ACC112 (cell line): ENCODE results near the gene FGB.
A peak's percentile ranks its signal among the peaks of the same experiment; 100 is the strongest.

Source experiments
- H2AFZ ChIP-seq: fragments of 200-600 bp; sonication (generic); one replicate; pipeline ENCODE4 v1.6.0; 2017; ENCODE audit warnings: antibody characterized with exemption, low read length; ENCODE audit not compliant: unreplicated experiment
- H3K27ac ChIP-seq: fragments of 200-600 bp; sonication (generic); 2 replicates; pipeline ENCODE4 v1.5.1; 2014; ENCODE audit warnings: low read depth, mild to moderate bottlenecking, antibody characterized with exemption, low read length, moderate library complexity
- H3K27me3 ChIP-seq: fragments of 200-600 bp; sonication (generic); 2 replicates; pipeline ENCODE4 v1.6.1; 2014; ENCODE audit warnings: mild to moderate bottlenecking, antibody characterized with exemption, low read length, moderate library complexity, mixed read lengths; ENCODE audit not compliant: insufficient read depth
- H3K36me3 ChIP-seq: fragments of 200-600 bp; sonication (generic); 2 replicates; pipeline ENCODE4 v1.6.1; 2016; ENCODE audit warnings: mild to moderate bottlenecking, antibody characterized with exemption, low read length, moderate library complexity, mixed read lengths; ENCODE audit not compliant: insufficient read depth
- H3K4me1 ChIP-seq: fragments of 200-600 bp; sonication (generic); one replicate; pipeline ENCODE4 v1.6.1; 2016; ENCODE audit warnings: low read length, mixed read lengths; ENCODE audit not compliant: insufficient read depth, unreplicated experiment, control insufficient read depth
- H3K4me3 ChIP-seq: fragments of 200-600 bp; sonication (generic); 2 replicates; pipeline ENCODE4 v1.5.1; 2014; ENCODE audit warnings: mild to moderate bottlenecking, low read depth, low read length
- H3K79me2 ChIP-seq: fragments of 200-600 bp; sonication (generic); one replicate; pipeline ENCODE4 v1.6.0; 2016; ENCODE audit warnings: low read length; ENCODE audit not compliant: control insufficient read depth, unreplicated experiment, insufficient read depth

Gene FGB

DNA sequence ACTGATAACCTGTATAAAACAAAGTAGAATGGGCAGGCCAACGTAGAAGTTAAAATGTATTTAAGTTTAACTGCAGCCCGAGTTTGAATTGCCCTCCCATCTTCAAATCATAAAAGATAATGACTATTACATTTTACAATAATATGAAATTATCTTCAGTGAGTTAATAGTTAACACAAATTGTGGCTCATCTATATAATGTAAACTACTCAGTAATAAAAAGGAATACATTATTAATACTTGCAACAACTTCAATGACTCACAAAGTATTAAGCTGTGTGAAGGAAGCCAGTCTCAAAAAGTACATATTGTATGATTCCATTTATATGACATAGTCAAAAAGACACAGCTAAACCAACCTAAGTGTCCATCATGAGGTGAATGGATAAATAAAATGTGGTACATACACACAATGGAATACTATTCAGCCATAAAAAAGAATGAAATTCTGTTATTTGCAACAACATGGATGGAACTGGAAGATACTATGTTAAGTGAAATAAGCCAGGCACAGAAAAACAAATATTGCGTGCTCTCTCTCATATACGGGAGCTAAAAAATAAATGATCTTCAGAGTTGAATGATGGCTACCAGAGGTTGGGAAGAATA lies 20.4 kb upstream of the FGB start:
- Histone ChIP-seq H3K36me3 (peaks cover 76% of the 10 kb centered on the region), H2AFZ (no peak overlapping the region), H3K4me3 (no peak overlapping the region), H3K27ac (no peak overlapping the region), H3K27me3 (no peaks in the 10 kb centered on the region), H3K4me1 (no peaks in the 10 kb centered on the region), H3K79me2 (peaks cover 10% of the 10 kb centered on the region)

GRCh38 chr4:154545689-154546088 lies 17.1 kb upstream of the FGB start:
- no peak overlapping the region for H2AFZ ChIP-seq
- peaks cover 53% of the 10 kb centered on the region for H3K36me3 ChIP-seq
- H3K27me3 ChIP-seq, result no peaks in the 10 kb centered on the region
- H3K4me1 ChIP-seq, result peaks cover 11% of the 10 kb centered on the region
- H3K79me2 ChIP-seq, result peaks cover 35% of the 10 kb centered on the region
- no peak overlapping the region for H3K27ac ChIP-seq
- no peak overlapping the region for H3K4me3 ChIP-seq

DNA sequence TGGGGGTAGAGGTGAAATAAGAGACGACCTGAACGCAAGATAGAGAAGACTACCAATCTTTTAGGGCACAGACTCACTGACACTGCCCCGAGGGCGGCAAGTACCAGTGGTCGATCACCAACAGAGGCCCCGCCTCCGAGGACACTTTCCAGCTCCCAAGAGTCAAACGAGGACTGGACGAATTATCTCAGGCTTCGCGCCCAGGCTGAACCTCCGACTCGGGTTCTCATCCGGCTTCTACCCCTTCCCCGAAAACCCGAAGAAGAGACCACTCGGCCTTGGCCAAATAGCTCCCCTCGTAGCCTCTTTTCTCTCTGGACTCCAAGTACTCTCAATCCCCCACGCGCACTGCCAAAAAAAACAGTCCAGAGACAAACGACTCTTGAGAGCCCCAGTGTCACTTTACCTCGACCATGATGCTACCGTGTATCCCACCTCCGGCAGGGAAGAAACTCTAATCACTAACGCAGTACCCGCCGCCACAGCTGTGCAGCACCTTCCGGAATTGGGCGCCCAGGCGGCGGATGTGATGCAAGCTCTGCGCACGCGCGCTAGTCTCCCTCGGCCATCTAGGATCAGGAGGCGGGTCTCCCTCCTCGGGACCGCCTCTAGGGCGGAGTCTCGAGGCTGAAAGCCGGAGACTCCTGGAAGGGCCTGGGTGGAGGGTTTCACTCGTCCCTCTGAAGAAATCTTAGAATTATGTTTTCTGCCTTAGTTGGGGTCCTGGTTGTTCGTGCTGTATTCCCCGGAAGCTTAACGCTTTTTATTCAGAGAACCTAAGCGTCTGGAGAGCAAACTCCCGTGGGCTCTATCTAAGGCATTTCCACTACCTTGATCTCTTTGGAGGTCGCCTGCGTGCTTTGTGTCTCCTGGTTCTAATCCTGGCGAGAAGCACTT lies 12.7 kb upstream of the FGB start, which contains the start of gene PLRG1:
Gene PLRG1 (minus strand): TSS at position 507 of the 897 bp plus-strand sequence. CDS start 92 bp downstream, at position 415.
- Histone ChIP-seq H2AFZ (peak within 1 kb of the TSS; percentile 91), H3K4me1 (peaks cover 11% of the 10 kb centered on the region), H3K4me3 (peak within 1 kb of the TSS; percentile 85), H3K79me2 (peaks cover 35% of the 10 kb centered on the region), H3K27me3 (no peaks in the 10 kb centered on the region), H3K36me3 (peaks cover 25% of the 10 kb centered on the region), H3K27ac (peak within 1 kb of the TSS; percentile 42; the same call in 1 of the 2 replicates)

- Histone ChIP-seq H3K27me3 (no peaks in the 10 kb centered on the region), H3K4me1 (peaks cover 11% of the 10 kb centered on the region), H2AFZ (peak overlapping the region; percentile 29), H3K36me3 (peaks cover 7% of the 10 kb centered on the region; the same call in 1 of the 2 replicates), H3K27ac (no peak overlapping the region), H3K79me2 (peaks cover 29% of the 10 kb centered on the region), H3K4me3 (no peak overlapping the region)
Measured at GRCh38 chr4:154551872-154552686, 10.7 kb upstream of the FGB start.

DNA sequence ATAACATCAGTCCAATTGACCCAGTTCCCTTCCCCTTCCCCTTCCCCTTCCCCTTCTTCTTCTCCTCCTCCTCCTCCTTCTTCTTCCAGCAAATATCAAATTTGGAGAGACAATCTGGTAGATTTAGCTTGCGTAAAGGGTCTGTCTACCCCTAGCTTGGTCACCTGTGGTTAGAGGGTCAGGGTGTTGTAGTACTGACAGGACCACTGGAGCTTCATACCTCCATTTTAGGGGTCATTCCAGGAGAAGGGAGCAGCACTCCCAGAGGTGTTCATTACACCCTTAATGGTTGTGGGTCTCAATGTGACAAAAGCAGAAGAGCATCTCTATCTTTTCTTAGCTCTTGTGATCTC lies 3.7 kb upstream of the FGB start:
- Histone ChIP-seq H2AFZ (no peak overlapping the region), H3K4me1 (peaks cover 32% of the 10 kb centered on the region), H3K27ac (no peak overlapping the region), H3K79me2 (no peaks in the 10 kb centered on the region), H3K36me3 (no peaks in the 10 kb centered on the region), H3K4me3 (no peak overlapping the region), H3K27me3 (no peaks in the 10 kb centered on the region)

- Histone ChIP-seq H3K27me3 (no peaks in the 10 kb centered on the region), H3K4me3 (peak overlapping the region; percentile 55; the same call in 1 of the 2 replicates), H3K79me2 (no peaks in the 10 kb centered on the region), H3K27ac (peak overlapping the region; percentile 72), H3K4me1 (peaks cover 32% of the 10 kb centered on the region), H2AFZ (no peak overlapping the region), H3K36me3 (no peaks in the 10 kb centered on the region)
Measured at GRCh38 chr4:154559494-154560418, 3.1 kb upstream of the FGB start.

DNA sequence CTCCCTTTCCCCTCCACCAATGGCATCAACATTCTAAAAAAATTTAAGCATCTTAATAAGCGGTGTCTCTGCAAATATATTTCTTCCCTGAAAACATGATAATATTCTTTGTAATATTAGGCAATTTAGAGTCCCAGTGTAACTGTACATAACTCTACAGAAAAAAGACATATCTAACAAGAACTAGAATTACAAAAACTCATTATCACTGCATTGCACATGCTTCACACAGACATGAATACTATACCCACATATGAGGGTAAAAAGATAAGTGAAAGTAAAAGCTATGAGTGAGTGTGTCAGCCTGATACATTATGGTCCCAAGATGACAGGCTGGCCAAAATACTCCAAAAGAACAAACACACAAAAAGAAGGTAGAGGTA lies 2.4 kb upstream of the FGB start:
- Histone ChIP-seq H3K27me3 (no peaks in the 10 kb centered on the region), H3K27ac (peak overlapping the region; percentile 72), H2AFZ (no peak overlapping the region), H3K36me3 (no peaks in the 10 kb centered on the region), H3K79me2 (no peaks in the 10 kb centered on the region), H3K4me1 (peaks cover 32% of the 10 kb centered on the region), H3K4me3 (peak overlapping the region; percentile 55)

GRCh38 chr4:154560824-154561231 lies 2.0 kb upstream of the FGB start:
- Histone ChIP-seq H3K79me2 (no peaks in the 10 kb centered on the region), H3K36me3 (no peaks in the 10 kb centered on the region), H3K27ac (peak overlapping the region; percentile 72), H3K4me3 (peak overlapping the region; percentile 55), H3K4me1 (peaks cover 32% of the 10 kb centered on the region), H3K27me3 (no peaks in the 10 kb centered on the region), H2AFZ (peak overlapping the region; percentile 33)

DNA sequence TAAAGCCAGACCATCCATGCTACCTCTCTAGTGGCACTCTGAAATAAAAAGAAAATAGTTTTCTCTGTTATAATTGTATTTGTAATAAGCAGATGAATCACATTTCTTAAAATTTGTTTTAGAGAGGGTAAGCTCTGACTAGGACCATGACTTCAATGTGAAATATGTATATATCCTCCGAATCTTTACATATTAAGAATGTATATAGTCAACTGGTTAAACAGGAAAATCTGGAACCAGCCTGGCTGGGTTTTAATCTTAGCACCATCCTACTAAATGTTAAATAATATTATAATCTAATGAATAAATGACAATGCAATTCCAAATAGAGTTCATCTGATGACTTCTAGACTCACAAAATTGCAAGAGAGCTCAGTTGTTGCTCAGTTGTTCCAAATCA lies 1.5 kb downstream of the FGB start:
- H3K4me1 ChIP-seq, result peaks cover 60% of the 10 kb centered on the region
- H3K27ac ChIP-seq, result no peak overlapping the region
- no peaks in the 10 kb centered on the region for H3K79me2 ChIP-seq
- H3K36me3 ChIP-seq, result no peaks in the 10 kb centered on the region
- no peak overlapping the region for H2AFZ ChIP-seq
- H3K4me3 ChIP-seq, result no peak overlapping the region
- H3K27me3 ChIP-seq, result no peaks in the 10 kb centered on the region

DNA sequence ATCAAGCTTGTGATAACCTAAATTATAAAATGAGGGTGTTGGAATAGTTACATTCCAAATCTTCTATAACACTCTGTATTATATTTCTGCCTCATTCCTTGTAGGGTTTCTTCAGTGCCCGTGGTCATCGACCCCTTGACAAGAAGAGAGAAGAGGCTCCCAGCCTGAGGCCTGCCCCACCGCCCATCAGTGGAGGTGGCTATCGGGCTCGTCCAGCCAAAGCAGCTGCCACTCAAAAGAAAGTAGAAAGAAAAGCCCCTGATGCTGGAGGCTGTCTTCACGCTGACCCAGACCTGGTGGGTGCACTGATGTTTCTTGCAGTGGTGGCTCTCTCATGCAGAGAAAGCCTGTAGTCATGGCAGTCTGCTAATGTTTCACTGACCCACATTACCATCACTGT lies 2.9 kb downstream of the FGB start:
- Histone ChIP-seq H2AFZ (no peak overlapping the region), H3K4me3 (no peak overlapping the region), H3K36me3 (no peaks in the 10 kb centered on the region), H3K4me1 (peaks cover 52% of the 10 kb centered on the region), H3K27ac (peak overlapping the region; percentile 75), H3K79me2 (no peaks in the 10 kb centered on the region), H3K27me3 (no peaks in the 10 kb centered on the region)
